CD8-positive, alpha-beta memory T cell (primary cell): ENCODE measurements around the gene PLEKHG1. TPM values are rescaled to one million over a fixed set of nuclear protein-coding genes. Genes with fewer than 3 reads are reported as not detected.

Experiments used
- CTCF ChIA-PET: fragments of 350-600 bp; sonication (Branson Sonifier 250); formaldehyde crosslinking; loops from one replicate; lab custom pipeline; 2021; ENCODE audit warnings: antibody characterized with exemption; lab: Charles Lee
- POLR2A ChIA-PET: fragments of 350-600 bp; sonication (Branson Sonifier 250); formaldehyde crosslinking; loops from one replicate; lab custom pipeline; 2021; ENCODE audit warnings: antibody characterized with exemption; lab: Charles Lee
- DNase-seq, 5 donors: peaks; one replicate each; pipeline versions ENCODE4 v3.0.0 to v3.0.0-alpha.2; 2020 to 2022; ENCODE audit warnings: mixed read lengths in 1 of 5
- H3K27ac ChIP-seq: one replicate; pipeline ENCODE4 v1.7.0; 2013; ENCODE audit warnings: low read depth, mild to moderate bottlenecking, low read length, moderate library complexity
- H3K27me3 ChIP-seq: 2 replicates; pipeline ENCODE4 v1.7.0; 2013; ENCODE audit warnings: low read length, mild to moderate bottlenecking; ENCODE audit not compliant: insufficient read depth, poor library complexity, severe bottlenecking
- H3K36me3 ChIP-seq: 2 replicates; pipeline ENCODE4 v1.7.0; 2013; ENCODE audit warnings: mild to moderate bottlenecking, low read length, moderate library complexity; ENCODE audit not compliant: insufficient read depth
- H3K4me1 ChIP-seq: 2 replicates; pipeline ENCODE4 v1.7.0; 2013; ENCODE audit warnings: mild to moderate bottlenecking, low read length, moderate library complexity; ENCODE audit not compliant: insufficient read depth
- H3K4me3 ChIP-seq: 2 replicates; pipeline ENCODE4 v1.7.0; 2013; ENCODE audit warnings: mild to moderate bottlenecking, low read length
- H3K9me3 ChIP-seq: 2 replicates; pipeline ENCODE4 v1.7.0; 2013; ENCODE audit warnings: mild to moderate bottlenecking, low read length
- H3K27ac Mint-ChIP-seq, 8 donors: one replicate each; pipeline ENCODE4 v1.8.0; 2020 to 2021; ENCODE audit warnings: mixed read lengths in 8 of 8, mild to moderate bottlenecking in 6 of 8, inconsistent platforms in 3 of 8, moderate library complexity in 3 of 8
- H3K27me3 Mint-ChIP-seq, 2 donors: one replicate each; pipeline ENCODE4 v1.8.0; 2020 to 2021; ENCODE audit warnings: mixed read lengths in 2 of 2, mild to moderate bottlenecking in 1 of 2, moderate library complexity in 1 of 2
- H3K36me3 Mint-ChIP-seq, 3 donors: one replicate each; pipeline ENCODE4 v1.8.0; 2020 to 2021; ENCODE audit warnings: mixed read lengths in 3 of 3, inconsistent platforms in 1 of 3, mild to moderate bottlenecking in 1 of 3
- H3K4me1 Mint-ChIP-seq, 3 donors: one replicate each; pipeline ENCODE4 v1.8.0; 2020 to 2021; ENCODE audit warnings: mixed read lengths in 3 of 3, inconsistent platforms in 1 of 3, mild to moderate bottlenecking in 1 of 3
- H3K4me3 Mint-ChIP-seq, 7 donors: one replicate each; pipeline ENCODE4 v1.8.0; 2020 to 2021; ENCODE audit warnings: mixed read lengths in 7 of 7, mild to moderate bottlenecking in 6 of 7, moderate library complexity in 4 of 7, inconsistent platforms in 2 of 7
- H3K9me3 Mint-ChIP-seq, 5 donors: one replicate each; pipeline ENCODE4 v1.8.0; 2020 to 2022; ENCODE audit warnings: mixed read lengths in 5 of 5, mild to moderate bottlenecking in 3 of 5, moderate library complexity in 2 of 5, inconsistent platforms in 1 of 5
- polyA plus RNA-seq: library from polyadenylated mRNA; unstranded; fragments of 300-500 nt; fragmentation: Illumina TruSeq; gene quantifications from one replicate; pipeline ENCODE4 v1.2.3, GENCODE V29; 2021
- total RNA-seq, 2 experiments: library from RNA; stranded (reverse); gene quantifications; one replicate each; pipeline ENCODE4 v1.2.3, GENCODE V29; 2021

The PLEKHG1 gene
- total and polyA plus RNA-seq, 3 experiments from 2014 or later = 1.9 to 9.4 (median 8.8) TPM

DNA sequence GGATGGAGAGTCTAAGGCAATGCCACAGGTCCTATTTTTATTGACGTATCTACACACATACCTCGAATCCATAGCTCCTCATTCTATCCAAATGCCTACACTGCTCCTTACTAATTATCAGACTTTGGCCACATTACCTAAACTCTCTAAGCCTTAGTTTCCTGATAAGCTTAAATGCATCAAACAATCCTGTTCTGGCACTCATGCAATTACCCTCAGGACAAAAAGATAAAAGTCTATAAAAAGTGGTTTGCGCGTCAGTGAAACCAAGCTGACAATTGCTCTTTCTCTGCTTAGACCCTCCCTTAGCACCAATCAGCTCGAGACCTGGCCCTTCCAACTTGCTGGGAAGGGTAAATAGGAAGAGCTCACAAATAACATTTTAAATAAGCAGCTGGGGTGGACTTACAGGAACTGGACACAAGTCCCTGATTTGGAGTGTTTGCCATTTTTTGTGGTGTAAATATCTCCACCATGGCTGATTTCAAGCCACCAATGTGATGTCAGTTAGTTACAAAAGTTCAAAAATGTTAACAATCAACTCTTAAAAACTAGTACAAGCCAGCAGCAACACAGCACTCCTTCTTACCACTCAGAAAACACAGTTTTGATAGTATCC, 7.2 kb upstream of the PLEKHG1 start:
- Histone ChIP-seq H3K4me1 (no peaks in the 10 kb centered on the region), H3K36me3 (no peaks in the 10 kb centered on the region), H3K27ac (no peak overlapping the region), H3K27me3 (no peaks in the 10 kb centered on the region), H3K4me3 (no peak overlapping the region), H3K9me3 (no peaks in the 10 kb centered on the region)
- no peaks in the 10 kb centered on the region for H3K36me3 Mint-ChIP-seq
- no peak overlapping the region for H3K4me3 Mint-ChIP-seq
- H3K4me1 Mint-ChIP-seq = no peaks in the 10 kb centered on the region
- peaks cover 0 to 17% of the 10 kb centered on the region in 2 donors for H3K27me3 Mint-ChIP-seq
- CTCF ChIA-PET = interaction anchor here (1.5 kb wide), 1 partner anchor 9 kb away, joined by 3 read pairs; no protein-coding TSS in a partner anchor
- DNase-seq = no peak
- H3K27ac Mint-ChIP-seq = no peak overlapping the region
- no peaks in the 10 kb centered on the region for H3K9me3 Mint-ChIP-seq
- POLR2A ChIA-PET = no interaction called here

DNA sequence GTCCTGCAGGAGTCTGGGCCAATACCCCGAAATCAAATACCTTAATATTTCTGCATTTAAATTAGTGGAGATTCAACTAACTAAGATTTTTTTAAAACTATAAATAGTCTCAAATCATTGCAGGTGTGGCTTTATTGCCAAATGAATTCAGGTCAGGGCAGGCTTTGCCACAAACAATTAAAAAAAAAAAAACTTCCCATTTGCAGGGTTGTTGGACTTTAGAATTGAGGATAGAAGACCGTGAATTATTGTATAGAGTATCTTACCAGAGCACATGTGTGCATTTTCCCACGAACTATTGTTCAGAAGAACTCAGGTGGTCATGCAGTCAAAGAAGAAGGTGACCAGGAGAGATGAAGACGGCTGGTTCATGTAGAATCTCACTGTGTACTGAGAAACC, 6.6 kb upstream of the PLEKHG1 start:
- Mint-ChIP-seq H3K27me3 (peaks cover 0 to 13% of the 10 kb centered on the region in 2 donors), H3K4me1 (no peaks in the 10 kb centered on the region), H3K27ac (no peak overlapping the region), H3K36me3 (no peaks in the 10 kb centered on the region), H3K9me3 (no peaks in the 10 kb centered on the region), H3K4me3 (no peak overlapping the region)
- DNase-seq = no peak
- H3K4me1 ChIP-seq = no peaks in the 10 kb centered on the region
- CTCF ChIA-PET = no interaction called here
- no peak overlapping the region for H3K4me3 ChIP-seq
- H3K27me3 ChIP-seq = no peaks in the 10 kb centered on the region
- H3K36me3 ChIP-seq = no peaks in the 10 kb centered on the region
- POLR2A ChIA-PET = no interaction called here
- H3K9me3 ChIP-seq = no peaks in the 10 kb centered on the region
- H3K27ac ChIP-seq = no peak overlapping the region

DNA sequence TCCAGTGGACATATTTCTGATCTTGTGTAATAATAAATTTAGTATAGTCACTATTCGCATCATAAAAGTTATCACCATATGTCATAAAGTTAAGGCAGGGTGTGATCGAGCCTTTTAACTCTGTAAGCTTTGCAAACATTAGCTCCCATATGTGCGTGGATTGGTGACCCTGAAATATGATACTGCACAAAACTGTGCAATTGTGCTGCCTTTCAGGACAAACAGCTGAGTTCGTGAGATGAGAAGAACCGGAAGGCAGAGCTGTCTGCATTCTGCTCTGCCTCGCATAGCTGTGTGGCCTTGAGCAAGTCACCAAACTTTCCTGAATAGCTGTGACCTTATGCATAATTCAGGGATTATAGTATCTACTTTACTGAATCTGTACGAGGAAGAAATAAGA, 3.2 kb upstream of the PLEKHG1 start:
- no peaks in the 10 kb centered on the region for H3K4me1 ChIP-seq
- Mint-ChIP-seq H3K4me3 (no peak overlapping the region), H3K9me3 (no peaks in the 10 kb centered on the region), H3K27me3 (peaks cover 0 to 5% of the 10 kb centered on the region in 2 donors), H3K36me3 (peaks cover 0 to 5% (median 0%) of the 10 kb centered on the region in 3 donors), H3K27ac (no peak overlapping the region), H3K4me1 (peaks cover 15 to 21% (median 19%) of the 10 kb centered on the region in 3 donors)
- no peak for DNase-seq
- H3K4me3 ChIP-seq = no peak overlapping the region
- ChIA-PET POLR2A (no interaction called here), CTCF (interaction anchor here (1.0 kb wide), 1 partner anchor 178 kb away, joined by 3 read pairs; no protein-coding TSS in a partner anchor)
- H3K27me3 ChIP-seq = no peaks in the 10 kb centered on the region
- no peaks in the 10 kb centered on the region for H3K9me3 ChIP-seq
- no peaks in the 10 kb centered on the region for H3K36me3 ChIP-seq
- no peak overlapping the region for H3K27ac ChIP-seq

- Histone ChIP-seq H3K27me3 (no peaks in the 10 kb centered on the region), H3K4me1 (no peaks in the 10 kb centered on the region), H3K9me3 (no peaks in the 10 kb centered on the region), H3K27ac (no peak overlapping the region), H3K36me3 (no peaks in the 10 kb centered on the region), H3K4me3 (no peak overlapping the region)
- ChIA-PET CTCF (no interaction called here), POLR2A (no interaction called here)
- Mint-ChIP-seq H3K4me3 (peak overlapping the region in 4 of 7 donors; percentile 87 to 90 (median 90)), H3K9me3 (no peaks in the 10 kb centered on the region), H3K4me1 (peaks cover 17 to 24% (median 21%) of the 10 kb centered on the region in 3 donors), H3K36me3 (peaks cover 0 to 5% (median 0%) of the 10 kb centered on the region in 3 donors), H3K27ac (peak overlapping the region in 5 of 8 donors; percentile 29 to 96 (median 87)), H3K27me3 (peaks cover 4 to 5% of the 10 kb centered on the region in 2 donors)
- no peak for DNase-seq
Observed at GRCh38 chr6:150598401-150598800, 1.3 kb upstream of the PLEKHG1 start.

GRCh38 chr6:150598858-150599198, 857 bp upstream of the PLEKHG1 start:
- no peak for DNase-seq
- peak overlapping the region; percentile 23 to 96 (median 90) for H3K27ac Mint-ChIP-seq
- Histone ChIP-seq H3K4me3 (peak overlapping the region; percentile 20), H3K36me3 (no peaks in the 10 kb centered on the region), H3K27ac (no peak overlapping the region), H3K4me1 (no peaks in the 10 kb centered on the region), H3K9me3 (no peaks in the 10 kb centered on the region), H3K27me3 (no peaks in the 10 kb centered on the region)
- ChIA-PET POLR2A (interaction anchor here (0.6 to 1.5 kb wide), 3 partner anchors 20 to 180 kb away, joined by 3 to 13 read pairs (median 4); no protein-coding TSS in a partner anchor), CTCF (interaction anchor here (0.7 to 1.1 kb wide), 4 partner anchors 9 to 181 kb away, joined by 3 to 4 read pairs (median 3); no protein-coding TSS in a partner anchor)
- H3K4me1 Mint-ChIP-seq = peaks cover 17 to 24% (median 21%) of the 10 kb centered on the region in 3 donors
- no peaks in the 10 kb centered on the region for H3K9me3 Mint-ChIP-seq
- H3K27me3 Mint-ChIP-seq = peaks cover 4 to 7% of the 10 kb centered on the region in 2 donors
- peak overlapping the region; percentile 87 to 95 (median 90) for H3K4me3 Mint-ChIP-seq
- H3K36me3 Mint-ChIP-seq = peaks cover 0 to 5% (median 0%) of the 10 kb centered on the region in 3 donors

DNA sequence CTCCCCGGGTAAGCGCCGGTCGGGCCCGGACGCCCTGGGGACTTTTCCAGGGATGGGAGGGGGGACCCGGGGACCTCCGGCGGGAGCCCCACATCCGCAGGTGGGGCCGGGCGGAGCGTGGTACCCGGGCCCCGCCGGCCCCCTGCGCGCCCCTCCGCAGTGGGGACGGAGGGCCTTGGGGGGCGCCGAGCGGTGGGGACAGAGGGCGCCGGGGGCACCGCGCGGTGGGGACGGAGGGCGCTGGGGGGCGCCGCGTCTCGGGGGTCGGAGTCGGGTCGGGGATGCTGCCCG, 270 bp downstream of the PLEKHG1 start:
- Mint-ChIP-seq H3K4me1 (peaks cover 17 to 24% (median 21%) of the 10 kb centered on the region in 3 donors), H3K9me3 (no peaks in the 10 kb centered on the region), H3K4me3 (peak overlapping the region in 2 of 7 donors; percentile 87 to 92), H3K36me3 (peaks cover 0 to 5% (median 0%) of the 10 kb centered on the region in 3 donors), H3K27me3 (peaks cover 4 to 7% of the 10 kb centered on the region in 2 donors), H3K27ac (no peak overlapping the region)
- Histone ChIP-seq H3K4me3 (no peak overlapping the region), H3K4me1 (no peaks in the 10 kb centered on the region), H3K27ac (no peak overlapping the region), H3K27me3 (no peaks in the 10 kb centered on the region), H3K9me3 (no peaks in the 10 kb centered on the region), H3K36me3 (no peaks in the 10 kb centered on the region)
- POLR2A ChIA-PET = interaction anchor here (0.8 to 1.5 kb wide), 4 partner anchors 35 to 182 kb away, joined by 3 to 13 read pairs (median 4); no protein-coding TSS in a partner anchor
- CTCF ChIA-PET = interaction anchor here (1.1 to 1.8 kb wide), 4 partner anchors 16 to 182 kb away, joined by 3 to 12 read pairs (median 7); no protein-coding TSS in a partner anchor
- DNase-seq = no peak

GRCh38 chr6:150600301-150601017, 774 bp downstream of the PLEKHG1 start:
- Histone ChIP-seq H3K4me1 (no peaks in the 10 kb centered on the region), H3K36me3 (no peaks in the 10 kb centered on the region), H3K9me3 (no peaks in the 10 kb centered on the region), H3K4me3 (peak overlapping the region; percentile 52), H3K27ac (no peak overlapping the region), H3K27me3 (no peaks in the 10 kb centered on the region)
- no peaks in the 10 kb centered on the region for H3K9me3 Mint-ChIP-seq
- CTCF ChIA-PET = interaction anchor here (0.8 to 1.8 kb wide), 8 partner anchors 9 to 182 kb away, joined by 3 to 12 read pairs (median 4); no protein-coding TSS in a partner anchor
- H3K4me3 Mint-ChIP-seq = peak overlapping the region; percentile 91 to 97 (median 94)
- POLR2A ChIA-PET = interaction anchor here (0.7 to 1.5 kb wide), 5 partner anchors 9 to 185 kb away, joined by 3 to 13 read pairs (median 3); no protein-coding TSS in a partner anchor
- peaks cover 17 to 24% (median 21%) of the 10 kb centered on the region in 3 donors for H3K4me1 Mint-ChIP-seq
- H3K27ac Mint-ChIP-seq = peak overlapping the region; percentile 81 to 97 (median 92)
- DNase-seq = peak; percentile 30 to 84 (median 57)
- H3K27me3 Mint-ChIP-seq = peaks cover 4 to 7% of the 10 kb centered on the region in 2 donors
- peaks cover 0 to 5% (median 0%) of the 10 kb centered on the region in 3 donors for H3K36me3 Mint-ChIP-seq
